Left lung (tissue), 10 donors: ENCODE data around the gene EVA1A. TPM values are rescaled to one million over a fixed set of nuclear protein-coding genes. Genes with fewer than 3 reads are reported as not detected.

Source experiments
- ATAC-seq: fragments of 200-7000 bp; cut with Tn5 transposase; one replicate; pipeline ENCODE4 v1.9.1; 2020; ENCODE audit warnings: moderate library complexity
- DNase-seq, 4 donors: peaks; one replicate each; pipeline ENCODE4 v3.0.0-alpha.2; 2013 to 2020
- H3K27ac ChIP-seq, 2 donors: fragments of 200-600 bp; sonication (generic) in 1 of 2; one replicate each; pipeline versions ENCODE4 v1.5.0 to v1.8.0; 2020 to 2021
- H3K27me3 ChIP-seq, 2 donors: fragments of 200-600 bp; sonication (generic) in 1 of 2; one replicate each; pipeline versions ENCODE4 v1.5.0 to v1.8.0; 2020 to 2021
- H3K36me3 ChIP-seq, 2 donors: fragments of 200-600 bp; sonication (generic) in 1 of 2; one replicate each; pipeline versions ENCODE4 v1.5.0 to v1.8.0; 2020 to 2021
- H3K4me1 ChIP-seq, 2 donors: fragments of 200-600 bp; one replicate each; pipeline ENCODE4 v1.8.0; 2021
- H3K4me3 ChIP-seq, 2 donors: fragments of 200-600 bp; sonication (generic) in 1 of 2; one replicate each; pipeline versions ENCODE4 v1.5.0 to v1.8.0; 2020 to 2021; ENCODE audit warnings: mild to moderate bottlenecking in 1 of 2
- H3K9me3 ChIP-seq, 2 donors: fragments of 200-600 bp; sonication (generic) in 1 of 2; one replicate each; pipeline versions ENCODE4 v1.5.0 to v1.8.0; 2020 to 2021
- CTCF ChIP-seq, 2 donors: fragments of 200-600 bp; sonication (generic) in 1 of 2; IDR thresholded peaks; one replicate each; pipeline versions ENCODE4 v1.5.0 to v1.8.0; 2021; ENCODE audit warnings: antibody characterized with exemption in 2 of 2
- intact Hi-C, 2 donors: fragments of 100-400 bp; cut with DNase I; formaldehyde crosslinking; loops; one replicate each; pipeline versions ENCODE4 v1.11.2 to v1.14.2; 2022
- polyA plus RNA-seq, 6 donors: library from polyadenylated mRNA; unstranded; fragments of 120-200 nt; gene quantifications; one replicate each; pipeline ENCODE4 v1.2.1, GENCODE V29; 2013; ENCODE audit not compliant: insufficient read length in 6 of 6
- total RNA-seq, 2 donors: library from RNA; stranded (reverse); fragmentation: NEBNext Ultra II Directional; extraction: Animal tissue kit (Norgen Biotek cat#: 25700); gene quantifications; one replicate each; pipeline ENCODE4 v1.2.1, GENCODE V29; 2021
- donor health status: DM: no; HTN: yes; CAD: no.
- donor health status: DM: no; HTN: no; CAD: no.

The EVA1A gene
- total and polyA plus RNA-seq, 8 donors = 23.2 to 54.7 (median 34.2) TPM

- no peak for DNase-seq
- no peak for ATAC-seq
- H3K27me3 ChIP-seq = peaks cover 0 to 11% of the 10 kb centered on the region in 2 donors
- TF ChIP-seq CTCF (IDR thresholded peaks at IDR 0.05) = no peak
- no peaks in the 10 kb centered on the region for H3K9me3 ChIP-seq
- intact Hi-C loops = loop anchor here in 1 of 2 donors (10.0 kb wide), 1 partner anchor 153 kb away; no protein-coding TSS in a partner anchor
- no peaks in the 10 kb centered on the region for H3K4me1 ChIP-seq
- no peak overlapping the region for H3K4me3 ChIP-seq
- H3K36me3 ChIP-seq = no peaks in the 10 kb centered on the region
- H3K27ac ChIP-seq = no peak overlapping the region
Observed at GRCh38 chr2:75462206-75462605, 98.5 kb downstream of the EVA1A start.

GRCh38 chr2:75460630-75461029 lies 100.1 kb downstream of the EVA1A start:
- ATAC-seq = no peak
- TF ChIP-seq CTCF (IDR thresholded peaks at IDR 0.05) = no peak
- H3K27me3 ChIP-seq = peaks cover 0 to 11% of the 10 kb centered on the region in 2 donors
- no peaks in the 10 kb centered on the region for H3K4me1 ChIP-seq
- H3K27ac ChIP-seq = no peak overlapping the region
- no peak for DNase-seq
- no peaks in the 10 kb centered on the region for H3K36me3 ChIP-seq
- no peaks in the 10 kb centered on the region for H3K9me3 ChIP-seq
- no peak overlapping the region for H3K4me3 ChIP-seq
- intact Hi-C loops = loop anchor here in 1 of 2 donors (10.0 kb wide), 1 partner anchor 154 kb away; no protein-coding TSS in a partner anchor

GRCh38 chr2:75459565-75460310 lies 101.0 kb downstream of the EVA1A start:
- Histone ChIP-seq H3K9me3 (no peaks in the 10 kb centered on the region), H3K27ac (no peak overlapping the region), H3K4me3 (no peak overlapping the region), H3K27me3 (peaks cover 0 to 11% of the 10 kb centered on the region in 2 donors), H3K36me3 (no peaks in the 10 kb centered on the region), H3K4me1 (no peaks in the 10 kb centered on the region)
- TF ChIP-seq CTCF (IDR thresholded peaks at IDR 0.05) = no peak
- intact Hi-C loops = loop anchor here in 1 of 2 donors (10.0 kb wide), 1 partner anchor 155 kb away; no protein-coding TSS in a partner anchor
- no peak for DNase-seq
- ATAC-seq = no peak

GRCh38 chr2:75458201-75458600 lies 102.5 kb downstream of the EVA1A start:
- no peaks in the 10 kb centered on the region for H3K9me3 ChIP-seq

More at GRCh38 chr2:75458201-75458600, 102.5 kb downstream of the EVA1A start:
- no peak for TF ChIP-seq CTCF (IDR thresholded peaks at IDR 0.05)
- Histone ChIP-seq H3K4me1 (no peaks in the 10 kb centered on the region), H3K4me3 (no peak overlapping the region), H3K36me3 (no peaks in the 10 kb centered on the region), H3K27me3 (no peaks in the 10 kb centered on the region), H3K27ac (no peak overlapping the region)
- DNase-seq = no peak
- intact Hi-C loops = no loop called here
- no peak for ATAC-seq
